Measurements from ENCODE around the gene TYRP1. TPM values are rescaled to one million over a fixed set of nuclear protein-coding genes. Genes with fewer than 3 reads are reported as not detected.

Gene TYRP1
- total RNA-seq, 2 experiments from 2014 or later = not detected

GRCh38 chr9:12705738-12706391 is 12.7 kb downstream of the TYRP1 start:
- H3K27ac ChIP-seq (ENCODE audit: low read depth, low read length, poor library complexity, severe bottlenecking) = no peak overlapping the region
- TF ChIP-seq CTCF (conservative IDR thresholded peaks at IDR 0.05; ENCODE audit: low read length) (no peak), EZH2phosphoT487 (IDR thresholded peaks at IDR 0.05; ENCODE audit: borderline replicate concordance, low read depth, low read length) (no peak)
- no TSS peak for BruUV-seq (replicated peaks)
- no peak overlapping the region for H3K4me3 ChIP-seq (ENCODE audit: low read depth, low read length, poor library complexity, severe bottlenecking)
- H2AFZ ChIP-seq (ENCODE audit: low read length) = no peak overlapping the region
- H3K4me2 ChIP-seq (ENCODE audit: low read length) = no peak overlapping the region
- H3K4me1 ChIP-seq (ENCODE audit: insufficient read depth, low read length, poor library complexity, severe bottlenecking) = no peaks in the 10 kb centered on the region
- no peaks in the 10 kb centered on the region for H3K36me3 ChIP-seq (ENCODE audit: insufficient read depth, low read length)
- H3K79me2 ChIP-seq (ENCODE audit: insufficient read depth, low read depth, low read length) = no peaks in the 10 kb centered on the region
- H3K9me3 ChIP-seq (ENCODE audit: low read length) = no peaks in the 10 kb centered on the region
- ChIA-PET POLR2A (interaction anchor here (0.7 kb wide), 1 partner anchor 15 kb away, joined by 4 read pairs; no protein-coding TSS in a partner anchor), CTCF (ENCODE audit: unreplicated experiment) (no interaction called here)
- no peaks in the 10 kb centered on the region for H4K20me1 ChIP-seq (ENCODE audit: insufficient read depth, low read length)
- intact Hi-C loops (cut with micrococcal nuclease; ENCODE audit: unreplicated experiment) = no loop called here
- DNase-seq (ENCODE audit: low spot score) = no peak
- no peaks in the 10 kb centered on the region for H3K9me2 ChIP-seq (ENCODE audit: insufficient read depth, low read length)

GRCh38 chr9:12708562-12709298 is 15.5 kb downstream of the TYRP1 start:
- H2AFZ ChIP-seq (ENCODE audit: low read length) = no peak overlapping the region
- no peak for TF ChIP-seq EZH2phosphoT487 (IDR thresholded peaks at IDR 0.05; ENCODE audit: borderline replicate concordance, low read depth, low read length)
- no peak for TF ChIP-seq CTCF (conservative IDR thresholded peaks at IDR 0.05; ENCODE audit: low read length)
- ChIA-PET POLR2A (interaction anchor here (0.6 kb wide), 1 partner anchor 12 kb away, joined by 3 read pairs; no protein-coding TSS in a partner anchor), CTCF (ENCODE audit: unreplicated experiment) (no interaction called here)
- intact Hi-C loops (cut with micrococcal nuclease; ENCODE audit: unreplicated experiment) = no loop called here
- H4K20me1 ChIP-seq (ENCODE audit: insufficient read depth, low read length) = no peaks in the 10 kb centered on the region
- H3K4me2 ChIP-seq (ENCODE audit: low read length) = no peak overlapping the region
- no peaks in the 10 kb centered on the region for H3K4me1 ChIP-seq (ENCODE audit: insufficient read depth, low read length, poor library complexity, severe bottlenecking)
- no peak for DNase-seq (ENCODE audit: low spot score)
- BruUV-seq (replicated peaks) = no TSS peak
- no peaks in the 10 kb centered on the region for H3K79me2 ChIP-seq (ENCODE audit: insufficient read depth, low read depth, low read length)
- no peaks in the 10 kb centered on the region for H3K36me3 ChIP-seq (ENCODE audit: insufficient read depth, low read length)
- H3K27ac ChIP-seq (ENCODE audit: low read depth, low read length, poor library complexity, severe bottlenecking) = no peak overlapping the region
- no peak overlapping the region for H3K4me3 ChIP-seq (ENCODE audit: low read depth, low read length, poor library complexity, severe bottlenecking)
- no peaks in the 10 kb centered on the region for H3K9me2 ChIP-seq (ENCODE audit: insufficient read depth, low read length)
- H3K9me3 ChIP-seq (ENCODE audit: low read length) = no peaks in the 10 kb centered on the region

GRCh38 chr9:12712532-12712931 is 19.3 kb downstream of the TYRP1 start:
- Histone ChIP-seq H3K4me1 (ENCODE audit: insufficient read depth, low read length, poor library complexity, severe bottlenecking) (no peaks in the 10 kb centered on the region), H4K20me1 (ENCODE audit: insufficient read depth, low read length) (no peaks in the 10 kb centered on the region), H3K9me3 (ENCODE audit: low read length) (no peaks in the 10 kb centered on the region), H3K27ac (ENCODE audit: low read depth, low read length, poor library complexity, severe bottlenecking) (no peak overlapping the region), H3K4me3 (ENCODE audit: low read depth, low read length, poor library complexity, severe bottlenecking) (no peak overlapping the region), H3K79me2 (ENCODE audit: insufficient read depth, low read depth, low read length) (no peaks in the 10 kb centered on the region), H3K9me2 (ENCODE audit: insufficient read depth, low read length) (no peaks in the 10 kb centered on the region), H3K4me2 (ENCODE audit: low read length) (no peak overlapping the region), H3K36me3 (ENCODE audit: insufficient read depth, low read length) (no peaks in the 10 kb centered on the region), H2AFZ (ENCODE audit: low read length) (no peak overlapping the region)
- intact Hi-C loops (cut with micrococcal nuclease; ENCODE audit: unreplicated experiment) = no loop called here
- no TSS peak for BruUV-seq (replicated peaks)
- POLR2A ChIA-PET = interaction anchor here (1.3 kb wide), 1 partner anchor 9 kb away, joined by 6 read pairs; no protein-coding TSS in a partner anchor
- CTCF ChIA-PET (ENCODE audit: unreplicated experiment) = no interaction called here
- TF ChIP-seq EZH2phosphoT487 (IDR thresholded peaks at IDR 0.05; ENCODE audit: borderline replicate concordance, low read depth, low read length) (no peak), CTCF (conservative IDR thresholded peaks at IDR 0.05; ENCODE audit: low read length) (no peak)
- no peak for DNase-seq (ENCODE audit: low spot score)
